HepG2 (cell line): ENCODE results near the gene ARHGAP15. TPM values are rescaled to one million over a fixed set of nuclear protein-coding genes. Genes with fewer than 3 reads are reported as not detected.

ENCODE experiments used
- ATAC-seq: fragments of 200-7000 bp; cut with Tn5 transposase; 3 replicates; pipeline ENCODE4 v1.9.1; 2020; ENCODE audit warnings: mild to moderate bottlenecking, moderate library complexity
- BruUV-seq: library from RNA; stranded (reverse); fragments of 400-500 nt; replicated peaks from 2 replicates; lab custom pipeline; 2021; lab: Mats Ljungman, UMichigan
- CTCF ChIA-PET: fragments of 300-600 bp; formaldehyde crosslinking; extraction: SDS; loops from one replicate; lab custom pipeline; 2021; ENCODE audit warnings: low total read pairs, inconsistent platforms, low intra/inter-chr PET ratio; lab: Yijun Ruan, JAX
- POLR2A ChIA-PET: fragments of 350-600 bp; sonication (Branson Sonifier 250); formaldehyde crosslinking; loops from one replicate; lab custom pipeline; 2020; ENCODE audit warnings: antibody characterized with exemption, inconsistent platforms; lab: Yijun Ruan, JAX
- DNase-seq: peaks from one replicate; pipeline ENCODE4 v3.0.0-alpha.2; 2015; ENCODE audit warnings: low spot score
- FAIRE-seq: peaks from 3 replicates; lab custom pipeline; 2011; peaks lifted over from hg19 to GRCh38; lab: Jason Lieb, UNC
- H2AFZ ChIP-seq: one replicate; pipeline ENCODE4 v1.6.1; 2011; ENCODE audit warnings: low read length, inconsistent platforms
- H3K27ac ChIP-seq: fragments of 300-600 bp; 3 replicates; pipeline ENCODE4 v1.8.0; 2011; ENCODE audit warnings: mixed run types, mild to moderate bottlenecking, mixed read lengths, low read length, inconsistent platforms; ENCODE audit not compliant: insufficient read depth; ENCODE audit errors: extremely low read length
- H3K27me3 ChIP-seq, 2 experiments: fragments of 200-600 bp in 1 of 2; 2 replicates in 1 of 2; 3 replicates in 1 of 2; pipeline versions ENCODE4 v1.6.0 to v1.8.0; 2011; ENCODE audit warnings: low read length in 2 of 2, mild to moderate bottlenecking in 2 of 2, moderate library complexity in 2 of 2, inconsistent platforms in 1 of 2; ENCODE audit not compliant: insufficient read depth in 2 of 2, control insufficient read depth in 1 of 2
- H3K36me3 ChIP-seq, 2 experiments: fragments of 200-600 bp in 1 of 2; replicated peaks in 1 of 2; 2 replicates in 1 of 2; 3 replicates in 1 of 2; pipeline versions ENCODE4 v1.5.1 to v1.8.0; 2011; ENCODE audit warnings: low read length in 2 of 2, inconsistent platforms in 1 of 2; ENCODE audit not compliant: insufficient read depth in 2 of 2, control insufficient read depth in 1 of 2
- H3K4me1 ChIP-seq: 2 replicates; pipeline ENCODE4 v1.5.1; 2012; ENCODE audit warnings: low read length, inconsistent platforms; ENCODE audit not compliant: insufficient read depth
- H3K4me2 ChIP-seq: 2 replicates; pipeline ENCODE4 v1.6.0; 2011; ENCODE audit warnings: low read depth, low read length, inconsistent platforms
- H3K4me3 ChIP-seq, 3 experiments: fragments of 200-600 bp in 1 of 3; sonication (generic), shearing (Covaris generic) in 1 of 3; replicated peaks in 1 of 3; 2 replicates each; pipeline ENCODE4 v1.5.1; 2011 to 2016; ENCODE audit warnings: low read length in 3 of 3, inconsistent platforms in 2 of 3, low read depth in 2 of 3, mild to moderate bottlenecking in 2 of 3, control low read depth in 1 of 3, mixed read lengths in 1 of 3; ENCODE audit not compliant: insufficient read depth in 1 of 3
- H3K79me2 ChIP-seq: one replicate; pipeline ENCODE4 v1.6.1; 2011; ENCODE audit warnings: low read length, inconsistent platforms; ENCODE audit not compliant: insufficient read depth
- H3K9ac ChIP-seq: 2 replicates; pipeline ENCODE4 v1.6.0; 2011; ENCODE audit warnings: mild to moderate bottlenecking, low read depth, low read length, inconsistent platforms; ENCODE audit not compliant: insufficient read depth
- H3K9me3 ChIP-seq: 2 replicates; pipeline ENCODE4 v1.5.1; 2012; ENCODE audit warnings: mild to moderate bottlenecking, low read length
- H4K20me1 ChIP-seq: 2 replicates; pipeline ENCODE4 v1.6.0; 2011; ENCODE audit warnings: inconsistent platforms, mild to moderate bottlenecking, low read length, moderate library complexity; ENCODE audit not compliant: insufficient read depth
- CBFB ChIP-seq: sonication (generic); formaldehyde crosslinking; IDR thresholded peaks from 2 replicates; pipeline ENCODE4 v1.4.0; 2020; ENCODE audit warnings: missing genetic modification reagents
- CBX1 ChIP-seq: IDR thresholded peaks from one replicate; pipeline ENCODE4 v1.6.1; 2016; ENCODE audit warnings: antibody characterized with exemption, low read depth
- JUN ChIP-seq: sonication (generic); formaldehyde crosslinking; IDR thresholded peaks from 2 replicates; pipeline ENCODE4 v1.4.0; 2020; ENCODE audit warnings: mild to moderate bottlenecking, missing genetic modification reagents
- MAX ChIP-seq: IDR thresholded peaks from 2 replicates; pipeline ENCODE4 v1.6.1; 2012; ENCODE audit warnings: inconsistent platforms
- PAF1 ChIP-seq: IDR thresholded peaks from 2 replicates; pipeline ENCODE4 v1.6.1; 2016; ENCODE audit warnings: missing genetic modification reagents, missing compliant biosample characterization
- RAD21 ChIP-seq: fragments of 450-650 bp; formaldehyde crosslinking; IDR thresholded peaks from 2 replicates; pipeline ENCODE4 v1.5.0; 2020; ENCODE audit warnings: mild to moderate bottlenecking
- TCF7 ChIP-seq: sonication (generic); IDR thresholded peaks from 2 replicates; pipeline ENCODE4 v1.6.1; 2016; ENCODE audit warnings: antibody characterized with exemption, low read depth
- ZNF576 ChIP-seq: sonication (generic); formaldehyde crosslinking; IDR thresholded peaks from 2 replicates; pipeline ENCODE4 v1.4.0; 2020; ENCODE audit warnings: mild to moderate bottlenecking, missing genetic modification reagents
- ZNF629 ChIP-seq: sonication (generic); formaldehyde crosslinking; conservative IDR thresholded peaks from 2 replicates; pipeline ENCODE4 v1.5.0; 2020; ENCODE audit warnings: missing genetic modification reagents
- ZNF660 ChIP-seq: sonication (generic); formaldehyde crosslinking; IDR thresholded peaks from 2 replicates; pipeline ENCODE4 v1.5.1; 2020; ENCODE audit warnings: mild to moderate bottlenecking, low read depth, missing genetic modification reagents, borderline replicate concordance
- WGBS: methylation state at CpG from one replicate; pipeline ENCODE4 v1.1.6; 2017; ENCODE audit warnings: low lambda C conversion rate; 5-methylcytosine and 5-hydroxymethylcytosine counted together
- in situ Hi-C: cut with HindIII; loops from 2 replicates; pipeline ENCODE4 v1.10.0; 2017; ENCODE audit warnings: low pct_unique_long_range_greater_than_20kb; ENCODE audit not compliant: extremely low pct_ligation_motif_present
- intact Hi-C: fragments of 100-400 bp; cut with micrococcal nuclease; formaldehyde crosslinking; loops from one replicate; pipeline ENCODE4 v1.10.0; 2022; ENCODE audit not compliant: unreplicated experiment
- polyA plus RNA-seq, 8 experiments: library from polyadenylated mRNA; depleted of rRNA in 3 of 8; stranded (reverse) in 7 of 8; unstranded in 1 of 8; fragments of >200 nt; fragmentation: Illumina TruSeq in 4 of 8; extraction: Trizol in 4 of 8; gene quantifications; 2 replicates each; pipeline versions ENCODE4 v1.2.1 to v1.2.3, GENCODE V29; 2011 to 2016; ENCODE audit warnings: low read depth in 4 of 8, missing spikeins in 1 of 8, mixed read lengths in 1 of 8; ENCODE audit not compliant: insufficient read depth in 1 of 8
- total RNA-seq, 5 experiments: library from RNA; depleted of rRNA; stranded (reverse); fragments of >200 nt; fragmentation: Illumina TruSeq; extraction: Trizol; gene quantifications; 2 replicates each; pipeline ENCODE4 v1.2.3, GENCODE V29; 2016; ENCODE audit warnings: low read depth in 1 of 5
- TF ChIP-seq, protein P1 (sequence below): sonication (generic); formaldehyde crosslinking; IDR thresholded peaks from one replicate; pipeline ENCODE4 v1.5.1; 2020; ENCODE audit warnings: mild to moderate bottlenecking, missing genetic modification reagents; ENCODE audit errors: not compliant biosample characterization

The ARHGAP15 gene
- total and polyA plus RNA-seq, 2 of the 13 experiments (the other 11 are each of a cell fraction or from before 2014, with no cell fraction given) = 0.04 TPM; not detected in 1

DNA sequence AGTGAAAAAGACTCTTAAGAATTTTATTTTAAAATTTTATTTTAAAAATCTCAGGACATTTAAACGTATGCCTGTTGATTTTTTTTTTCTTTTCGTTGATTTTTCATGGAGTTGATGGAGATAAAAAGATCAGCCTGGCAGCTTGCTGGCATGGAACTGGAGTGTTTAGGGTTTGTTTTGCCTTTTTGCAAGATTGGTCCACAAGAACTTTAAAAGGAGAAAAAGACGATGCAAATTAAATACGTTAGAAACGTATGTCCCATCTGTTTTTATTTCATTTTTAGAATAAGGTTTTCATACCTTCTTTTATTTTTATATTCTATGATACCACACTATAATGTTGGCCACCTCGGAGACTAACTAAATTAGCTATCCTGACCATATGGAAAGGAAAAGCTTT lies 254.9 kb downstream of the ARHGAP15 start (continued):
- TF ChIP-seq, protein P1, sequence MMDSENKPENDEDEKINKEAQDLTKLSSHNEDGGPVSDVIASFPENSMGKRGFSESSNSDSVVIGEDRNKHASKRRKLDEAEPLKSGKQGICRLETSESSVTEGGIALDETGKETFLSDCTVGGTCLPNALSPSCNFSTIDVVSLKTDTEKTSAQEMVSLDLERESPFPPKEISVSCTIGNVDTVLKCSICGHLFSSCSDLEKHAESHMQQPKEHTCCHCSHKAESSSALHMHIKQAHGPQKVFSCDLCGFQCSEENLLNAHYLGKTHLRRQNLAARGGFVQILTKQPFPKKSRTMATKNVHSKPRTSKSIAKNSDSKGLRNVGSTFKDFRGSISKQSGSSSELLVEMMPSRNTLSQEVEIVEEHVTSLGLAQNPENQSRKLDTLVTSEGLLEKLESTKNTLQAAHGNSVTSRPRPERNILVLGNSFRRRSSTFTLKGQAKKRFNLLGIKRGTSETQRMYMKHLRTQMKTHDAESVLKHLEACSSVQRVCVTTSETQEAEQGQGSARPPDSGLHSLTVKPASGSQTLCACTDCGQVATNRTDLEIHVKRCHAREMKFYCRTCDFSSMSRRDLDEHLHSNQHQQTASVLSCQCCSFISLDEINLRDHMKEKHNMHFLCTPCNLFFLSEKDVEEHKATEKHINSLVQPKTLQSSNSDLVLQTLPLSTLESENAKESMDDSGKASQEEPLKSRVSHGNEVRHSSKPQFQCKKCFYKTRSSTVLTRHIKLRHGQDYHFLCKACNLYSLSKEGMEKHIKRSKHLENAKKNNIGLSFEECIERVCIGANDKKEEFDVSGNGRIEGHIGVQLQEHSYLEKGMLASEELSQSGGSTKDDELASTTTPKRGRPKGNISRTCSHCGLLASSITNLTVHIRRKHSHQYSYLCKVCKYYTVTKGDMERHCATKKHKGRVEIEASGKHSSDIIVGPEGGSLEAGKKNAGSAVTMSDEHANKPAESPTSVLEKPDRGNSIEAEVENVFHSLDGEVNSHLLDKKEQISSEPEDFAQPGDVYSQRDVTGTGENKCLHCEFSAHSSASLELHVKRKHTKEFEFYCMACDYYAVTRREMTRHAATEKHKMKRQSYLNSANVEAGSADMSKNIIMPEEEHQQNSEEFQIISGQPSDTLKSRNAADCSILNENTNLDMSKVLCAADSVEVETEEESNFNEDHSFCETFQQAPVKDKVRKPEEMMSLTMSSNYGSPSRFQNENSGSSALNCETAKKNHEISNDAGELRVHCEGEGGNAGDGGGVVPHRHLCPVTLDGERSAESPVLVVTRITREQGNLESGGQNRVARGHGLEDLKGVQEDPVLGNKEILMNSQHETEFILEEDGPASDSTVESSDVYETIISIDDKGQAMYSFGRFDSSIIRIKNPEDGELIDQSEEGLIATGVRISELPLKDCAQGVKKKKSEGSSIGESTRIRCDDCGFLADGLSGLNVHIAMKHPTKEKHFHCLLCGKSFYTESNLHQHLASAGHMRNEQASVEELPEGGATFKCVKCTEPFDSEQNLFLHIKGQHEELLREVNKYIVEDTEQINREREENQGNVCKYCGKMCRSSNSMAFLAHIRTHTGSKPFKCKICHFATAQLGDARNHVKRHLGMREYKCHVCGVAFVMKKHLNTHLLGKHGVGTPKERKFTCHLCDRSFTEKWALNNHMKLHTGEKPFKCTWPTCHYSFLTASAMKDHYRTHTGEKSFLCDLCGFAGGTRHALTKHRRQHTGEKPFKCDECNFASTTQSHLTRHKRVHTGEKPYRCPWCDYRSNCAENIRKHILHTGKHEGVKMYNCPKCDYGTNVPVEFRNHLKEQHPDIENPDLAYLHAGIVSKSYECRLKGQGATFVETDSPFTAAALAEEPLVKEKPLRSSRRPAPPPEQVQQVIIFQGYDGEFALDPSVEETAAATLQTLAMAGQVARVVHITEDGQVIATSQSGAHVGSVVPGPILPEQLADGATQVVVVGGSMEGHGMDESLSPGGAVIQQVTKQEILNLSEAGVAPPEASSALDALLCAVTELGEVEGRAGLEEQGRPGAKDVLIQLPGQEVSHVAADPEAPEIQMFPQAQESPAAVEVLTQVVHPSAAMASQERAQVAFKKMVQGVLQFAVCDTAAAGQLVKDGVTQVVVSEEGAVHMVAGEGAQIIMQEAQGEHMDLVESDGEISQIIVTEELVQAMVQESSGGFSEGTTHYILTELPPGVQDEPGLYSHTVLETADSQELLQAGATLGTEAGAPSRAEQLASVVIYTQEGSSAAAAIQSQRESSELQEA (CRISPR knock-in tag) = no peak

GRCh38 chr2:143390171-143390570 lies 261.0 kb downstream of the ARHGAP15 start:
- Histone ChIP-seq H3K27me3 (no peaks in the 10 kb centered on the region), H3K9ac (no peak overlapping the region), H3K36me3 (no peaks in the 10 kb centered on the region), H3K9me3 (no peaks in the 10 kb centered on the region), H4K20me1 (no peaks in the 10 kb centered on the region), H3K4me1 (no peaks in the 10 kb centered on the region), H3K79me2 (no peaks in the 10 kb centered on the region), H3K27ac (no peak overlapping the region), H3K4me2 (no peak overlapping the region), H2AFZ (no peak overlapping the region), H3K4me3 (no peak overlapping the region)
- FAIRE-seq (no peak), ATAC-seq (no peak), DNase-seq (no peak)
- intact Hi-C loops = no loop called here
- POLR2A ChIA-PET = no interaction called here
- no TSS peak for BruUV-seq
- no peak for TF ChIP-seq PAF1
- no peak for TF ChIP-seq MAX
- no peak for TF ChIP-seq ZNF660 (CRISPR knock-in tag)
- no peak for TF ChIP-seq RAD21 (CRISPR knock-in tag)
- TF ChIP-seq ZNF629 (CRISPR knock-in tag) = no peak
- TF ChIP-seq CBX1 = no peak
- no peak for TF ChIP-seq CBFB (CRISPR knock-in tag)
- TF ChIP-seq TCF7 = no peak
- TF ChIP-seq JUN (CRISPR knock-in tag) = no peak
- no peak for TF ChIP-seq ZNF576 (CRISPR knock-in tag)
- in situ Hi-C loops = no loop called here
- WGBS = 17% methylated on average over 6 of the region's 6 CpGs
- CTCF ChIA-PET = no interaction called here
